SK-N-SH (cell line): ENCODE results near the gene LIX1L.

Experiments
- CTCF ChIP-seq: fragments of 200-600 bp; sonication (generic); IDR thresholded peaks from 2 replicates; pipeline ENCODE4 v1.6.1; 2017; ENCODE audit warnings: antibody characterized with exemption, mild to moderate bottlenecking, moderate library complexity
- EP300 ChIP-seq, 2 experiments: IDR thresholded peaks; 2 replicates each; pipeline versions ENCODE4 v1.4.0 to v1.6.1; 2012; ENCODE audit warnings: borderline replicate concordance in 1 of 2, low read depth in 1 of 2, low read length in 1 of 2
- EZH2phosphoT487 ChIP-seq: fragments of 200-600 bp; sonication (generic); IDR thresholded peaks from 2 replicates; pipeline ENCODE4 v1.6.1; 2017; ENCODE audit warnings: low read depth, mixed run types, mild to moderate bottlenecking, antibody characterized with exemption, moderate library complexity, borderline replicate concordance
- MEF2A ChIP-seq: IDR thresholded peaks from 2 replicates; pipeline ENCODE4 v1.4.0; 2012; ENCODE audit warnings: low read depth, borderline replicate concordance
- RAD21 ChIP-seq: IDR thresholded peaks from 2 replicates; pipeline ENCODE4 v1.6.1; 2012; ENCODE audit warnings: mild to moderate bottlenecking, low read length
- SMC3 ChIP-seq: IDR thresholded peaks from 2 replicates; pipeline ENCODE4 v1.6.1; 2012; ENCODE audit warnings: low read depth, low read length, improper control_type of control experiment

- TF ChIP-seq CTCF, result no peak
- TF ChIP-seq EZH2phosphoT487, result no peak
- no peak for TF ChIP-seq SMC3
- no peak; a peak in 1 of 4 replicates for TF ChIP-seq EP300 (IDR thresholded peaks at IDR 0.05; ENCODE audit: borderline replicate concordance in 1 of 2, low read depth in 1 of 2, low read length in 1 of 2)
- TF ChIP-seq RAD21, result no peak
- TF ChIP-seq MEF2A, result no peak
Measured at GRCh38 chr1:145892486-145893087, 65.2 kb downstream of the LIX1L start.
